HepG2 (cell line): ENCODE measurements around the gene YY1. TPM values are rescaled to one million over a fixed set of nuclear protein-coding genes. Genes with fewer than 3 reads are reported as not detected.
"Not testable (repeated sequence)": the region's sequence is repeated elsewhere in the genome, so short reads cannot be mapped to it uniquely, and the experiment has no call there.

Source experiments
- ATAC-seq: fragments of 200-7000 bp; cut with Tn5 transposase; 3 replicates; pipeline ENCODE4 v1.9.1; 2020; ENCODE audit warnings: mild to moderate bottlenecking, moderate library complexity
- BruUV-seq: library from RNA; stranded (reverse); fragments of 400-500 nt; replicated peaks from 2 replicates; lab custom pipeline; 2021; lab: Mats Ljungman, UMichigan
- CTCF ChIA-PET: fragments of 300-600 bp; formaldehyde crosslinking; extraction: SDS; loops from one replicate; lab custom pipeline; 2021; ENCODE audit warnings: low total read pairs, inconsistent platforms, low intra/inter-chr PET ratio; lab: Yijun Ruan, JAX
- POLR2A ChIA-PET: fragments of 350-600 bp; sonication (Branson Sonifier 250); formaldehyde crosslinking; loops from one replicate; lab custom pipeline; 2020; ENCODE audit warnings: antibody characterized with exemption, inconsistent platforms; lab: Yijun Ruan, JAX
- DNase-seq: peaks from one replicate; pipeline ENCODE4 v3.0.0-alpha.2; 2015; ENCODE audit warnings: low spot score
- FAIRE-seq: peaks from 3 replicates; lab custom pipeline; 2011; peaks lifted over from hg19 to GRCh38; lab: Jason Lieb, UNC
- H2AFZ ChIP-seq: one replicate; pipeline ENCODE4 v1.6.1; 2011; ENCODE audit warnings: low read length, inconsistent platforms
- H3K27ac ChIP-seq: fragments of 300-600 bp; 3 replicates; pipeline ENCODE4 v1.8.0; 2011; ENCODE audit warnings: mixed run types, mild to moderate bottlenecking, mixed read lengths, low read length, inconsistent platforms; ENCODE audit not compliant: insufficient read depth; ENCODE audit errors: extremely low read length
- H3K27me3 ChIP-seq, 2 experiments: fragments of 200-600 bp in 1 of 2; 2 replicates in 1 of 2; 3 replicates in 1 of 2; pipeline versions ENCODE4 v1.6.0 to v1.8.0; 2011; ENCODE audit warnings: low read length in 2 of 2, mild to moderate bottlenecking in 2 of 2, moderate library complexity in 2 of 2, inconsistent platforms in 1 of 2; ENCODE audit not compliant: insufficient read depth in 2 of 2, control insufficient read depth in 1 of 2
- H3K36me3 ChIP-seq, 2 experiments: fragments of 200-600 bp in 1 of 2; replicated peaks in 1 of 2; 2 replicates in 1 of 2; 3 replicates in 1 of 2; pipeline versions ENCODE4 v1.5.1 to v1.8.0; 2011; ENCODE audit warnings: low read length in 2 of 2, inconsistent platforms in 1 of 2; ENCODE audit not compliant: insufficient read depth in 2 of 2, control insufficient read depth in 1 of 2
- H3K4me1 ChIP-seq: 2 replicates; pipeline ENCODE4 v1.5.1; 2012; ENCODE audit warnings: low read length, inconsistent platforms; ENCODE audit not compliant: insufficient read depth
- H3K4me2 ChIP-seq: 2 replicates; pipeline ENCODE4 v1.6.0; 2011; ENCODE audit warnings: low read depth, low read length, inconsistent platforms
- H3K4me3 ChIP-seq, 3 experiments: fragments of 200-600 bp in 1 of 3; sonication (generic), shearing (Covaris generic) in 1 of 3; replicated peaks in 1 of 3; 2 replicates each; pipeline ENCODE4 v1.5.1; 2011 to 2016; ENCODE audit warnings: low read length in 3 of 3, inconsistent platforms in 2 of 3, low read depth in 2 of 3, mild to moderate bottlenecking in 2 of 3, control low read depth in 1 of 3, mixed read lengths in 1 of 3; ENCODE audit not compliant: insufficient read depth in 1 of 3
- H3K79me2 ChIP-seq: one replicate; pipeline ENCODE4 v1.6.1; 2011; ENCODE audit warnings: low read length, inconsistent platforms; ENCODE audit not compliant: insufficient read depth
- H3K9ac ChIP-seq: 2 replicates; pipeline ENCODE4 v1.6.0; 2011; ENCODE audit warnings: mild to moderate bottlenecking, low read depth, low read length, inconsistent platforms; ENCODE audit not compliant: insufficient read depth
- H3K9me3 ChIP-seq: 2 replicates; pipeline ENCODE4 v1.5.1; 2012; ENCODE audit warnings: mild to moderate bottlenecking, low read length
- H4K20me1 ChIP-seq: 2 replicates; pipeline ENCODE4 v1.6.0; 2011; ENCODE audit warnings: inconsistent platforms, mild to moderate bottlenecking, low read length, moderate library complexity; ENCODE audit not compliant: insufficient read depth
- ADNP ChIP-seq: sonication (generic); formaldehyde crosslinking; IDR thresholded peaks from 2 replicates; pipeline ENCODE4 v1.4.0; 2020; ENCODE audit warnings: missing genetic modification reagents
- ELF1 ChIP-seq: sonication (generic); formaldehyde crosslinking; IDR thresholded peaks from 2 replicates; pipeline ENCODE4 v1.4.0; 2020; ENCODE audit warnings: missing genetic modification reagents
- ELF4 ChIP-seq: sonication (generic); formaldehyde crosslinking; IDR thresholded peaks from 2 replicates; pipeline ENCODE4 v1.5.0; 2020; ENCODE audit warnings: missing genetic modification reagents, mild to moderate bottlenecking, moderate library complexity, borderline replicate concordance
- GLI4 ChIP-seq: sonication (generic); formaldehyde crosslinking; IDR thresholded peaks from 2 replicates; pipeline ENCODE4 v1.5.1; 2020; ENCODE audit warnings: missing genetic modification reagents, mild to moderate bottlenecking, moderate library complexity, borderline replicate concordance
- HOXA3 ChIP-seq: sonication (generic); formaldehyde crosslinking; IDR thresholded peaks from 2 replicates; pipeline ENCODE4 v1.5.0; 2020; ENCODE audit warnings: missing genetic modification reagents
- KDM2A ChIP-seq: sonication (generic); formaldehyde crosslinking; IDR thresholded peaks from 2 replicates; pipeline ENCODE4 v1.4.0; 2020; ENCODE audit warnings: low read depth, missing genetic modification reagents, borderline replicate concordance
- KMT2B ChIP-seq: IDR thresholded peaks from 2 replicates; pipeline ENCODE4 v1.6.1; 2016; ENCODE audit warnings: missing genetic modification reagents, missing compliant biosample characterization
- NFKBIZ ChIP-seq: IDR thresholded peaks from 2 replicates; pipeline ENCODE4 v1.6.1; 2018; ENCODE audit warnings: missing genetic modification reagents, missing compliant biosample characterization
- PHB2 ChIP-seq: fragments of 450-650 bp; IDR thresholded peaks from 2 replicates; pipeline ENCODE4 v1.6.1; 2018; ENCODE audit not compliant: partially characterized antibody
- SP1 ChIP-seq, 2 experiments: fragments of 450-650 bp in 1 of 2; sonication (generic) in 1 of 2; formaldehyde crosslinking in 1 of 2; IDR thresholded peaks; 2 replicates each; pipeline versions ENCODE4 v1.4.0 to v1.6.1; 2016 to 2020; ENCODE audit warnings: missing genetic modification reagents in 1 of 2
- SPEN ChIP-seq: sonication (generic); formaldehyde crosslinking; IDR thresholded peaks from 2 replicates; pipeline ENCODE4 v1.5.1; 2020; ENCODE audit warnings: low read depth, mild to moderate bottlenecking, missing genetic modification reagents
- ZNF382 ChIP-seq: sonication (generic); formaldehyde crosslinking; IDR thresholded peaks from 2 replicates; pipeline ENCODE4 v1.5.0; 2020; ENCODE audit warnings: missing genetic modification reagents, mild to moderate bottlenecking, borderline replicate concordance
- ZNF503 ChIP-seq: sonication (generic); formaldehyde crosslinking; IDR thresholded peaks from 2 replicates; pipeline ENCODE4 v1.4.0; 2020; ENCODE audit warnings: missing genetic modification reagents
- ZNF710 ChIP-seq: sonication (generic); formaldehyde crosslinking; IDR thresholded peaks from 2 replicates; pipeline ENCODE4 v1.5.0; 2020; ENCODE audit warnings: mild to moderate bottlenecking, missing genetic modification reagents, borderline replicate concordance
- ZSCAN20 ChIP-seq: sonication (generic); formaldehyde crosslinking; IDR thresholded peaks from 2 replicates; pipeline ENCODE4 v1.4.0; 2020; ENCODE audit warnings: missing genetic modification reagents, mild to moderate bottlenecking, borderline replicate concordance
- WGBS: methylation state at CpG from one replicate; pipeline ENCODE4 v1.1.6; 2017; ENCODE audit warnings: low lambda C conversion rate; 5-methylcytosine and 5-hydroxymethylcytosine counted together
- in situ Hi-C: cut with HindIII; loops from 2 replicates; pipeline ENCODE4 v1.10.0; 2017; ENCODE audit warnings: low pct_unique_long_range_greater_than_20kb; ENCODE audit not compliant: extremely low pct_ligation_motif_present
- intact Hi-C: fragments of 100-400 bp; cut with micrococcal nuclease; formaldehyde crosslinking; loops from one replicate; pipeline ENCODE4 v1.10.0; 2022; ENCODE audit not compliant: unreplicated experiment
- polyA plus RNA-seq, 8 experiments: library from polyadenylated mRNA; depleted of rRNA in 3 of 8; stranded (reverse) in 7 of 8; unstranded in 1 of 8; fragments of >200 nt; fragmentation: Illumina TruSeq in 4 of 8; extraction: Trizol in 4 of 8; gene quantifications; 2 replicates each; pipeline versions ENCODE4 v1.2.1 to v1.2.3, GENCODE V29; 2011 to 2016; ENCODE audit warnings: low read depth in 4 of 8, missing spikeins in 1 of 8, mixed read lengths in 1 of 8; ENCODE audit not compliant: insufficient read depth in 1 of 8
- total RNA-seq, 5 experiments: library from RNA; depleted of rRNA; stranded (reverse); fragments of >200 nt; fragmentation: Illumina TruSeq; extraction: Trizol; gene quantifications; 2 replicates each; pipeline ENCODE4 v1.2.3, GENCODE V29; 2016; ENCODE audit warnings: low read depth in 1 of 5
- TF ChIP-seq, protein P1 (sequence below): IDR thresholded peaks from 2 replicates; pipeline ENCODE4 v1.6.1; 2016; ENCODE audit warnings: low read depth, borderline replicate concordance

The YY1 gene
- total and polyA plus RNA-seq, 2 of the 13 experiments (the other 11 are each of a cell fraction or from before 2014, with no cell fraction given): 29.4 to 68.1 TPM

GRCh38 chr14:100203962-100204834 is 34.7 kb upstream of the YY1 start (continued):
- TF ChIP-seq GLI4 (CRISPR knock-in tag): no peak
- TF ChIP-seq SP1 (IDR thresholded peaks at IDR 0.05): no peak
- no peak for TF ChIP-seq SP1 (CRISPR knock-in tag; IDR thresholded peaks at IDR 0.05)
- TF ChIP-seq ADNP (CRISPR knock-in tag): no peak
- TF ChIP-seq SPEN (CRISPR knock-in tag): no peak
- no peak; the same call in 1 of the 2 replicates for TF ChIP-seq ELF1 (CRISPR knock-in tag)
- TF ChIP-seq PHB2: no peak
- no peak for TF ChIP-seq ZSCAN20 (CRISPR knock-in tag)
- 0 out of 2 replicates have a peak, but pooled peaks have one; percentile 19 for TF ChIP-seq KDM2A
- TF ChIP-seq NFKBIZ (CRISPR knock-in tag): 0 out of 2 replicates have a peak, but pooled peaks have one; percentile 54
- no peak for TF ChIP-seq ZNF382 (CRISPR knock-in tag)

DNA sequence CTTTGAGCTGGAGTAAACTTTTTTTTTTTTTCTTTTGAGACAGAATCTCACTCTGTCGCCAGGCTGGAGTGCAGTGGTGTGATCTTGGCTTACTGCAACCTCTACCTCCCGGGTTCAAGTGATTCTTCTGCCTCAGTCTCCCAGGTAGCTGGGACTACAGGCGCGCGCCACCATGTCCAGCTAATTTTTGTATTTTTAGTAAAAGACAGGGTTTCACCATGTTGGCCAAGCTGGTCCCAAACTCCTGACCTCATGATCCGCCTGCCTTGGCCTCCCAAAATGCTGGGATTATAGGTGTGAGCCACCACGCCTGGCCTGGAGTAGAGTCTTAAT is 34.1 kb upstream of the YY1 start:
- H3K9me3 ChIP-seq, ATAC-seq, H3K9ac ChIP-seq, H2AFZ ChIP-seq, H3K27me3 ChIP-seq, in situ Hi-C loops, FAIRE-seq, CTCF ChIA-PET, H3K36me3 ChIP-seq, DNase-seq, H3K79me2 ChIP-seq, H3K4me3 ChIP-seq, BruUV-seq, H4K20me1 ChIP-seq: not testable (repeated sequence)
- WGBS: 55% methylated on average over 7 of the region's 7 CpGs
- POLR2A ChIA-PET: interaction anchor here (0.9 to 3.8 kb wide), 6 partner anchors 9 to 67 kb away, joined by 3 to 48 read pairs (median 22); no protein-coding TSS in a partner anchor
- Histone ChIP-seq H3K4me1 (peaks cover 45% of the 10 kb centered on the region), H3K27ac (peak overlapping the region; percentile 59), H3K4me2 (peak overlapping the region; percentile 53)
- intact Hi-C loops: loop anchor here (2.0 kb wide), 1 partner anchor 36 kb away; no protein-coding TSS in a partner anchor
- 0 out of 2 replicates have a peak, but pooled peaks have one; percentile 30 for TF ChIP-seq ZNF710
- 0 out of 2 replicates have a peak, but pooled peaks have one; percentile 8 for TF ChIP-seq KMT2B (CRISPR knock-in tag)
- TF ChIP-seq, protein P1, sequence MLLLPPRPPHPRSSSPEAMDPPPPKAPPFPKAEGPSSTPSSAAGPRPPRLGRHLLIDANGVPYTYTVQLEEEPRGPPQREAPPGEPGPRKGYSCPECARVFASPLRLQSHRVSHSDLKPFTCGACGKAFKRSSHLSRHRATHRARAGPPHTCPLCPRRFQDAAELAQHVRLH (CRISPR knock-in tag): peak; percentile 5; the same call in 1 of the 2 replicates
- peak; percentile 11; the same call in 1 of the 2 replicates for TF ChIP-seq HOXA3
- TF ChIP-seq ZNF503: 0 out of 2 replicates have a peak, but pooled peaks have one; percentile 1
- TF ChIP-seq ELF4 (CRISPR knock-in tag): 0 out of 2 replicates have a peak, but pooled peaks have one; percentile 47
